Sigmoid colon (tissue), 4 donors: ENCODE results near the gene ACTG1.

Experiments used
- EP300 ChIP-seq, 4 donors: sonication (generic); formaldehyde crosslinking; IDR thresholded peaks; one replicate each; pipeline ENCODE4 v1.6.1; 2017; ENCODE audit warnings: antibody characterized with exemption in 4 of 4
- POLR2AphosphoS5 ChIP-seq, 4 donors: sonication (generic); formaldehyde crosslinking; IDR thresholded peaks; one replicate each; pipeline ENCODE4 v1.6.1; 2017; ENCODE audit warnings: antibody characterized with exemption in 4 of 4
- TF ChIP-seq, protein P1 (sequence below), 4 experiments: fragments of 450-650 bp in 3 of 4; fragments of 200-600 bp in 1 of 4; IDR thresholded peaks; one replicate each; pipeline ENCODE4 v1.5.1; 2016 to 2019; ENCODE audit warnings: antibody characterized with exemption in 4 of 4, mild to moderate bottlenecking in 3 of 4, moderate library complexity in 2 of 4

- TF ChIP-seq, protein P1, sequence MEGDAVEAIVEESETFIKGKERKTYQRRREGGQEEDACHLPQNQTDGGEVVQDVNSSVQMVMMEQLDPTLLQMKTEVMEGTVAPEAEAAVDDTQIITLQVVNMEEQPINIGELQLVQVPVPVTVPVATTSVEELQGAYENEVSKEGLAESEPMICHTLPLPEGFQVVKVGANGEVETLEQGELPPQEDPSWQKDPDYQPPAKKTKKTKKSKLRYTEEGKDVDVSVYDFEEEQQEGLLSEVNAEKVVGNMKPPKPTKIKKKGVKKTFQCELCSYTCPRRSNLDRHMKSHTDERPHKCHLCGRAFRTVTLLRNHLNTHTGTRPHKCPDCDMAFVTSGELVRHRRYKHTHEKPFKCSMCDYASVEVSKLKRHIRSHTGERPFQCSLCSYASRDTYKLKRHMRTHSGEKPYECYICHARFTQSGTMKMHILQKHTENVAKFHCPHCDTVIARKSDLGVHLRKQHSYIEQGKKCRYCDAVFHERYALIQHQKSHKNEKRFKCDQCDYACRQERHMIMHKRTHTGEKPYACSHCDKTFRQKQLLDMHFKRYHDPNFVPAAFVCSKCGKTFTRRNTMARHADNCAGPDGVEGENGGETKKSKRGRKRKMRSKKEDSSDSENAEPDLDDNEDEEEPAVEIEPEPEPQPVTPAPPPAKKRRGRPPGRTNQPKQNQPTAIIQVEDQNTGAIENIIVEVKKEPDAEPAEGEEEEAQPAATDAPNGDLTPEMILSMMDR (IDR thresholded peaks at IDR 0.05): no peak
- TF ChIP-seq POLR2AphosphoS5 (IDR thresholded peaks at IDR 0.05) (no peak), EP300 (IDR thresholded peaks at IDR 0.05) (no peak)
Observed at GRCh38 chr17:81470944-81471817, 41.4 kb downstream of the ACTG1 start.
